ENCODE results near the gene TSBP1.

- no peak for TF ChIP-seq CTCF (IDR thresholded peaks at IDR 0.05)
- no peak for TF ChIP-seq POLR2A (IDR thresholded peaks at IDR 0.05)
- TF ChIP-seq EP300 (IDR thresholded peaks at IDR 0.05) = no peak
These were observed 104.7 kb downstream of the TSBP1 start for GRCh38 chr6:32267035-32267434.
